ENCODE measurements around the gene COX10.
"Not testable (repeated sequence)": the region's sequence is repeated elsewhere in the genome, so short reads cannot be mapped to it uniquely, and the experiment has no call there.

Gene COX10

DNA sequence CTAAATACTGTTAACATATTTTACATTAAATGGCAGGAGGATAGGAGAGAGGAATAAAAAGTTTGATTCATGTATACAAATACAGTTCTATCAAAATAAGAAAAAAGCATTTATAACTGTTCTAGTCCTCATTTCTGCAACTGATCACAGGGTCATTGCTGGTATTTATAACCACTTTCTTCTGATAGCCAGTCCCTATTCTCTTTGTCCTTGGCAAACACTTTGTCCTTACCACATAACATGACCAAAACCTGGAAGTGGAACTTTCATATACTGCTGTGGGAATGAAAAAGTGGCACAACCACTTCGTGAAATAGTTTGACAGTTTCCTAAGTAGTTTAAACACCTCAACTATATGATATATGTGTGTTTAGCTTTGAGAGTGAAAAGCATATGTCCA lies 84.1 kb downstream of the COX10 start:
- no peak for TF ChIP-seq CTCF (IDR thresholded peaks at IDR 0.05; ENCODE audit: extremely low read depth, missing control alignments)
- no peak for DNase-seq (ENCODE audit: low spot score)

GRCh38 chr17:14156689-14157088 lies 87.4 kb downstream of the COX10 start:
- TF ChIP-seq CTCF (IDR thresholded peaks at IDR 0.05; ENCODE audit: extremely low read depth, missing control alignments): no peak
- no peak for DNase-seq (ENCODE audit: low spot score)

DNA sequence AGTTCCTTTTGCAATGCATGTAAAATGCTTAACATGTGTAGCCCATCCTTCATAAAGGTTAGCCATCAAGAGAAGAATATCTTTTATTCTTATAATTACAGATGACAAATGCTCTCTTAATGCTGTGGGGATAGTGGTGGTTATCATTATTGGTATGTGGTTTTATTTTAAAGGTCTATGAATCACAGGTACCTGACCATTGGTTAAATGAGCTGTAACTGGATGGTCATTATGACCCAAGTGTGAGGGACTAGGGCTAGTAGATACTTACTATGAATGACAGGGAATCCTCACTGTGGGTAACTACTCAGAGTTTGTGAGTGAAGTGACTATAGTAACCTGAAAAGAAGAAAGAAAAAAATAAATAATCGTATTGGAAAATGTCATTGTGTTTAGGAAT lies 88.5 kb downstream of the COX10 start:
- no peak for TF ChIP-seq CTCF (IDR thresholded peaks at IDR 0.05; ENCODE audit: extremely low read depth, missing control alignments)
- no peak for DNase-seq (ENCODE audit: low spot score)

- no peak for DNase-seq (ENCODE audit: low spot score)
- TF ChIP-seq CTCF (IDR thresholded peaks at IDR 0.05; ENCODE audit: extremely low read depth, missing control alignments): no peak
Measured at GRCh38 chr17:14158707-14159106, 89.4 kb downstream of the COX10 start.

GRCh38 chr17:14161419-14161818 lies 92.1 kb downstream of the COX10 start:
- TF ChIP-seq CTCF (IDR thresholded peaks at IDR 0.05; ENCODE audit: extremely low read depth, missing control alignments): no peak
- DNase-seq (ENCODE audit: low spot score): no peak

- no peak for TF ChIP-seq CTCF (IDR thresholded peaks at IDR 0.05; ENCODE audit: extremely low read depth, missing control alignments)
- DNase-seq (ENCODE audit: low spot score): no peak
Measured at GRCh38 chr17:14165616-14166015, 96.3 kb downstream of the COX10 start.

DNA sequence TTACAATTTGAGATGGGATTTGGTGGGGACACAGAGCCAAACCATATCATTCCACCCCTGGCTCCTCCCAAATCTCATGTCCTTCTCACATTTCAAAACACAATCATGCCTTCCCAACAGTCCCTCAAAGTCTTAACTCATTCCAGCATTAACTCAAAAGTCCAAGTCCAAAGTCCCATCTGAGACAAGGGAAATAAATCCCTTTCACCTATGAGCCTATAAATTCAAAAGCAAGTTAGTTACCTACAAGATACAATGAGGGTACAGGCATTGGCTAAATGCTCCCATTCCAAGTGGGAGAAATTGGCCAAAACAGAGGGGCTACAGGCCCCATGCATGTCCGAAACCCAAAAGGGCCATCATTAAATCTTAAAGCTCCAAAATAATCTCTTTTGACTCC lies 98.5 kb downstream of the COX10 start:
- not testable (repeated sequence) for DNase-seq (ENCODE audit: low spot score)

- no peak for TF ChIP-seq CTCF (IDR thresholded peaks at IDR 0.05; ENCODE audit: extremely low read depth, missing control alignments)
- DNase-seq (ENCODE audit: low spot score): no peak
Measured at GRCh38 chr17:14168582-14168981, 99.3 kb downstream of the COX10 start.

Measured in GM20000 (cell line).